ENCODE measurements around the gene WSCD2.

The WSCD2 gene

DNA sequence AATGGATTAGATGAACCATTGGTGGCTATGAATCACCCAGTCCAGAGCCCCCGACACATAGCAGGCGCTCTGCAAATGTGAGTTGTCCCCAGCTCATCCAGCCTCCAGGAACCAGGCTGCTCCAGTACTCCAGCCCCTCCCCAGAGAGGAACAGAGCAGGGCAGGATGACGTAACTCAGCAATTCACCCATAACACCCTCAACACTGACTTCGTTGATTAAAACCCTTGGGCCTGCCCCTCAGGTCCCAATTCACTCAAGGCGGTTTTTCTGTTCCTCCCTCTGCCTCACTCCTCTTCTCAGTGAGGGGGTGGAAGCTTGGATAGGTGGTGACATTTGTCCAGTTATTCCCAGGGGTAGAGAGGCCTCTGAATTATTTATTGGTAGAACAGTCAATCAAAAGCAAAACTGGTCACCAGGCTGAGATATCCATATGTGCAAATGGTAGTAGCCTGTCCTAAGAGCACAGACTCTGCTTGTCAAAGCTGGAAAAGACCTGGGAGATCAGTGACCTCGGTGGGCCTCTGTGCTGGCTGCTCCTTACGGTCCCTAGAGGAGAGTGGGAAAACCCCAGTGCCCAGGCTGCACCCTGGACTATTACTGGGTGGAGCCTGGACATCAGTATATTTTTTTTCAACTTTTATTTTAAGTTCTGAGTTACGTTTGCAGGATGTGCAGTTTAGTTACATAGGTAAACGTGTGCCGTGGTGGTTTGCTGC, 113.1 kb downstream of the WSCD2 start:
- in situ Hi-C loops (cut with MboI; ENCODE audit: low pct_unique_long_range_greater_than_20kb, low sequenced_read_pairs) = no loop called here
- DNase-seq = no peak

DNA sequence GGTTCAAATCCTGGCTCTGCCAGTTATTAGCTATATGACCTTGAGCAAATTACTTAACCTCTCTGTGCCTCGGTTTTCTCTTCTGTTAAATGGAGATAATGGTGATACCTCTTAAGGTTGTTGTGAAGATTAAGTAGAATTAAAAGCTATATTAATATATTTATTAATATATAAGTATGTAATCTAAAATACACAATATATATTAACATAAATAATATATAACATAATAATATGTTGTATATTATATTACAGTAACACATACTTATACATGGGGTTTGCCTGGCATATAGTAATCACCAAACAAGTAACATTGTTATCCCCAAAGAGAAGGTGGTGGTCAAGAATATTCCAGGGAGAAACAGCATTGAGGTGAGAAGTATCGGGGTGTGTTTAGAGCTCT, 118.0 kb downstream of the WSCD2 start:
- no peak for DNase-seq
- in situ Hi-C loops (cut with MboI; ENCODE audit: low pct_unique_long_range_greater_than_20kb, low sequenced_read_pairs) = no loop called here

DNA sequence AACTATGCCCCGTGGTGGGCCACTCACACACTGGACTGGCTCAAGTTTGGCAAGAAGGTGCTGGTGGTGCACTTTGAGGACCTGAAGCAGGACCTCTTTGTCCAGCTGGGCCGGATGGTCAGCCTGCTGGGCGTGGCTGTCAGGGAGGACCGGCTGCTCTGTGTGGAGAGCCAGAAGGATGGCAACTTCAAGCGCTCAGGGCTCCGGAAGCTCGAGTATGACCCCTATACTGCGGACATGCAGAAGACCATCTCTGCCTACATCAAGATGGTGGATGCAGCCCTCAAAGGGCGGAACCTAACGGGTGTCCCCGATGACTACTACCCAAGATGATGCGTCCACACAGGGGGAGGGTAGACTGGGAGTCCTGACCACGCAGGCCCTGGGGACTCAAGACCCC, 118.9 kb downstream of the WSCD2 start:
- no peak for DNase-seq
- in situ Hi-C loops (cut with MboI; ENCODE audit: low pct_unique_long_range_greater_than_20kb, low sequenced_read_pairs) = no loop called here

DNA sequence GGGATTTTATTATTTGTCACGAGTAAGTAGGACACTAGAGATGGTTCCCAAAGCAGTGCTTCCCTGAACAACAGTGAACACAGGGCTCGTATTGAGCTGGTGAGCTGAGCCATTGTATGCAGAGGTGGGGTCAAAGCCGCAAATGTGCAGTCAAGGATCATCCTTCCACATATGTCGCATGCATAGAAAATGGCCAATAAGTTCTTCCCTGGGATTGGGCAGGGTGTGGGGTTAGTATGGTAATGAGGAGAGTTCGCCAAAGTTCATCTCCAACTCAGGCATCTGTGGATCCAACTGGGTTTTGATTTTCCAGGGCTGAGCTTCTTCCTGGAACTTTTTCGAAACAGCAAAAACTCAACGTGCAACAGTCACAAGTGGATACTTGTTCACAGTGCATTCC, 123.4 kb downstream of the WSCD2 start:
- DNase-seq = no peak
- in situ Hi-C loops (cut with MboI; ENCODE audit: low pct_unique_long_range_greater_than_20kb, low sequenced_read_pairs) = no loop called here

DNA sequence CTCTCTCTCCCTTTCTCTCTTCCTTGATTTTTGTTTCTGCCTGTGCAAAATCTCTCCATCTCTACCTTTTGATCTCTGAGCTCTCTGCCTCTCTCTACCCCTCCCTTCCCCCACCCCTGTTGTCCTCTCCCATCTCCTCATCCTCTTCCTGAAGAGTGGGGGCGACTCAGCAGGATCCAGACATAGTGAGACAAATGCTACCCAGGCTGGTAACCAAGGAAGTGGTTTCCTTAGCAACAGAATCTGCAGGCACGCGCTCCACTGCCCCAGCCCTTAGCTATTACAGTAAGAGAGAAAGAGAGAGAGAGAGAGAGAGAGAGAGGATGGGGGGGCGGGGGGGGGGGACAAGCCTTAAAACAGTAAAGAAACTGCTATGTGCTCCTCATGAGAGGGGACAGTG, 124.5 kb downstream of the WSCD2 start:
- DNase-seq = no peak
- in situ Hi-C loops (cut with MboI; ENCODE audit: low pct_unique_long_range_greater_than_20kb, low sequenced_read_pairs) = no loop called here

DNA sequence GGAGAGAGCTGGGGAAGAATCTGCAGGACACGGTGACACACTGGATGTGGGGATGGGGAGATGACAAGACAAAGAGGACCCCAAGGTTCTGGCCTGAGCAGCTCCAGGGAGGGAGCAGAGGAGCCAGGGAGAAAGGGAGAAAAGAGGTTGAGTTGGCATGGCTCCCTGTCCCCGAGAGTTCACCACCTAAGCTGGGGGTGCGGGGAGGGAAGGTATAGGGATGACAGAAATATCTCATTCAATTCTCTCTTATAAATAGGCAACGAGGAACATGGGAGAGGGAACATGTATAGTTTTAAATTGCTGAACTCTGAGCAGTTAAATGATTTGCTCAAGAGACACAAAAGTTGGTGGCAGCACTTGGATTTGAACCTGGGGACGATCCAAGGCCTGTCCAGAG, 124.9 kb downstream of the WSCD2 start:
- no peak for DNase-seq
- in situ Hi-C loops (cut with MboI; ENCODE audit: low pct_unique_long_range_greater_than_20kb, low sequenced_read_pairs) = no loop called here

DNA sequence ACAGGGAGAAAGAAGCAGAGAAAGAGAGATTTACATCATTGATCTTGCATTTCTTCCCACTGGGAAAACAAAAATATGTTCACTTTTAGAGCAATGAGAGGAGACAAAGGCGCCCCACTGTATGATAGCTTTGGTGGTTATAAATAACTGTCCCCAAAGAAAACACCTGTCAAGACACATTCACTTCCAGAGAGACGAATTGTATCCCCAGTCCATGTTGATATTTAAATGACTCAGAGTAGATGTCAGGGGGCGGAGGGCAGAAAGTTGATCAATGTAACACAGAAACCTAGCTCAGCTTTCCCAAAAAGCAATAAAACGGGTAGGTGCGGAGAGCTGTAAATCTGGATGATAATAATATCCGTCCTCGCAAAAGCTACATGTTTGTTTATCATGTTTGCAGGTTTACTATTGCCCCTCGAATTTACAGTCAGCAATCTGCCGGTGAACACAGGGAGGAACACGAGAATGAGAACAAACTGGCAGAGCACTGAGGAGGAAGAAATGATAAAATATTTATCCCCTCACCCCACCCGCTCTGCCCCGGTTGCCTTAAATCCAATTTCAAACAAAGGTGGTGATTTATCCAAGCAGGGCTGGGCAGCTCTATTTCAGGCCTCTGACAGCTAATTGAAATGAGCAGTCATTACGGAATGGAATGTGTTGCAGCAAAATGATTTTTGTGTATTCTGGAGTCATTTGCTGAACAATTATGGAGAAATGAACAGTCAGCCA, 125.6 kb downstream of the WSCD2 start:
- DNase-seq = no peak
- in situ Hi-C loops (cut with MboI; ENCODE audit: low pct_unique_long_range_greater_than_20kb, low sequenced_read_pairs) = no loop called here

DNA sequence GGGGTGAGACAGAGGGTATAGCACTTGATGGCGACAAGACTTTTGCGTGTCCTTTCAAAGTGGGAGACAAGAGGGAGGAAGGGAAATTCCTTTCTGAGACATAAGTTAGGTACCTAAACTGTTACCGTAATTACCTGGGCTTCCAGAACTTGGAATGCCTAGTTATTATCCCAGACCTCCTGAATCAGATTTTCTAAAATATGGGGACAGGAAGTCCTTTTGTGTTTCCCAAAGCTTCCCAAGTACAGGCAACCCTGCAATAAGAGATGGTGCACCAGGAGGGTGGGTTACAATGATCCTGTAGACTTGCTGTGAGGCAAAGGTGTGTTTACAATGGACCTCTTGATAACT, 126.1 kb downstream of the WSCD2 start:
- no peak for DNase-seq
- in situ Hi-C loops (cut with MboI; ENCODE audit: low pct_unique_long_range_greater_than_20kb, low sequenced_read_pairs) = no loop called here

DNA sequence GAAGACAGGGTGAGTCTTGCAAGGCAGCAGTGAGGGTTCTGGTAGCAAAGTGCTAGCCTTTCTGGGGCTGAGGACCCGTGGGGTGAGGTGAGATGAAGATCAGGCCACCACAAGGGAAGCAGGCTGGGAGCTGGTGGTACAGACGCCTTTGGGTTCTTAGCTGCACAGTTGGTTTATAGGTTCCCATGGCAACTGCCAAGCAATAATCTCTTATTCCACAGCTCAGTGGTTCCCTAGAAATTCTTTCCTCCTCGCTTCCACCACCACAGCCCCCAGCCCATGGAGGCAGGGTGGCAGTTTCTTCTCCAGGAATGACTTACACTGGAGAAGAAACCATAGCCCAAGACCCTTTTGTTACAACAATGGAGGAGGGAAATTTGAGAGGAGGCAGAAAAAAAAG, 127.9 kb downstream of the WSCD2 start:
- in situ Hi-C loops (cut with MboI; ENCODE audit: low pct_unique_long_range_greater_than_20kb, low sequenced_read_pairs) = no loop called here

DNA sequence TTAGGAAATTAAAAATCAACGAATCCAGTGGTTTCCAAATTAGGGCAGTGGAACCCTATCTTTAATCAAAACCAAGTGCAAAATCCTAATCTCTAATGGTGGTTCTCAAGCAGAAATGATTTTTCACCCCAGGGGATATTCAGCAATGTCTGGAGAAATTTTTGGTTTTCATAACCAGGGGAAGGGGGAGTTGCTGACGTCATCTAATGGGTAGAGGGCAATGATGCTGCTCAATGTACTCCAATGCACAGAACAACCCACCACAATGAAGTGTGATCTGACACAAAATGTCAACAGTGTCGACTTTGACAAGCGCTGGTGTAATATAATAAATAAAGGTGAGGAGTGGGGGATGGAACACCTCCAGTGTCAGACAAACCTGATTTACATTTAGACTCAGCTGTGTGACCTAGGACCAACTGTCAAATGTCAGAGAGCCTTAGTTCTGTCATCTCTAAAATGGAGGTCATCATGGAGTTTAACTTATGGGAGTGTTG, 128.6 kb downstream of the WSCD2 start:
- in situ Hi-C loops (cut with MboI; ENCODE audit: low pct_unique_long_range_greater_than_20kb, low sequenced_read_pairs) = no loop called here
- DNase-seq = no peak

More for the DNA sequence above, 127.9 kb downstream of the WSCD2 start:
- DNase-seq = no peak

DNA sequence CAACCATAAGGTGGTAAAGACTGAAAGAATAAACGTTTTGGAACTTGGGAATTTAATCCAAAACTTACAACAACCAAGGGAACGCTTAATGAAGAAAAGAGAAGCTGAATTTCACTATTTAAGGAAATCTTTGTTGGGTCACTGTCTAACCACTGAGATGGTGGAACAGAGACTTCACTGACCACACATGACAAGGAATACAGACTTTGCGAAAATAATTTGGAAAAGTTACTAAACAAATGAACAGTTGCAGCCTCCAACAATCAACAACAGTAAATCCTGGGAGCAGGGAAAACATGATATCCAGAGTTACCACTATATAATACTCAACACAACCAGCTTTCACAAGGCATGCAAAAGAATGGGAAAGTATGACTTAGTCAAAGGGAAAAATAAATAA, 131.0 kb downstream of the WSCD2 start:
- no peak for DNase-seq
- in situ Hi-C loops (cut with MboI; ENCODE audit: low pct_unique_long_range_greater_than_20kb, low sequenced_read_pairs) = no loop called here

DNA sequence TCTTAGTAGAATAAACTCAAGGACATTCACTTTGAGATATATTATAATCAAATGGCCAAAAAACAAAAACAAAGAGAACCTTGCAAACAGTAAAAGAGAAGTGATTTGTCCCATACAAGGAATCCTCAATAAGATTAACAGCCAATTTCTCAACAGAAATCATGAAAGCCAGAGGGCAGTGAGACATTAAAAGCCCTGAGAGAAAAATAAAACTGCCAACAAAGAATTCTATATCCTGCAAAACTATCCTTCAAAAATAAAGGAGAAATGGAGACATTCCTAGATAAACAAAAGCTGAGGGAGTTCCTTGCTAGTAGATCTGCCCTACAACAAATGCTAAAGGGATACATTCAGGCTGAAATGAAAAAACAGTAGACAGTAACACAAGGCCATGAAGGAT, 131.9 kb downstream of the WSCD2 start:
- in situ Hi-C loops (cut with MboI; ENCODE audit: low pct_unique_long_range_greater_than_20kb, low sequenced_read_pairs) = no loop called here
- DNase-seq = no peak

DNA sequence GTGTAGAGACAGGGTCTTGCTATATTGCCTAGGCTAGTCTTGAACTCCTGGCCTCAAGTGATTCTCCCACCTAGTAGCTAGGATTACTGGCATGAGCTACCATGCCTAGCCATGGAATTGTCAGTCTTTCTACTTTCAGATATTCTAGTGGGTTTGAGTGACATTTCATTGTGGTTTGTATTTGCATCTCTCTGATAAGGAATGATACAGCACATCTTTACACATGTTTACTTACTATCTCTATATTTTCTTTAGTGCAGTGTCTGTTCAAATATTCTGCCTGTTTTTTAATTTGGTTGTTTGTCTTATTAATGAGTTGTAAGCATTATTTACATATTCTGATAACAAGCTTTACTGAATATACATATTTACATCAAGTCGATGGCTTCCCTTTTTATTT, 136.4 kb downstream of the WSCD2 start:
- in situ Hi-C loops (cut with MboI; ENCODE audit: low pct_unique_long_range_greater_than_20kb, low sequenced_read_pairs) = no loop called here
- no peak for DNase-seq

DNA sequence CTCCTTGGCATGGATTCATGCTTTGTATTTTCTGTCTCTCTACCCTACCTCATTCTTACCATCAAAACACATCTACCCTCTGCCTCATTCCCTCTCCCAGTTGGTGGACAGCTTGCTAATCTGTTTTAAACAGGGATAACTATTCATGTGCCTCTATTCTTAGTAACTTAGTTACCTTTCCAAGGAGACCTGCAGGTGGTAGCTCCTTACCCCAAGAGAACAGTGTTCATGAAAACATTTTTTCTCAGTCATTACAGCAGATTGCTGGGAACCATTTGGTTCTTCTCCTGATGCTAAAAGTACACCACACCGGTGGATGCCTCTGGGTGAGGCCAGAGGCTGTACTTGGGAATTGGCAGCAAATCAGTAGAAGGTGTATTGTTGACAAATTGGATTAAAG, 137.0 kb downstream of the WSCD2 start:
- in situ Hi-C loops (cut with MboI; ENCODE audit: low pct_unique_long_range_greater_than_20kb, low sequenced_read_pairs) = no loop called here
- DNase-seq = no peak

DNA sequence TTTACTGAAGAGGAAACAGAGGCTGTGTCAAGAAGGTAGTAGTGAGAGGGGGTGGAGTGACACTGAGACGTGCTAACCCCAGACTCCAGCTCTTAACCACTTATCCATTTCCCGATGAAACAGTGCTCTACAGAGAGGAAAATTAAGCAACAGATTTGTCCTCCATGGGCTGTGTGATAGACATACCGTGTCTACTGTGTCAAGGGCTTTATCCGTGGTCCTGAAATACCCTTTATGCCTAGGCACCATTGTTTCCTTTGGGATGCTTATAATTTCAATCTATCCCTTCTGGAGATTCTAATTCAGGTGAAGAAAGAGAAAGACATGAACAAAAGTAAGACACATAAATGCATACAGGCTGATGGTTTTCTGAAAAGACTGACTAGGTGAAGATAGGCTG, 138.4 kb downstream of the WSCD2 start:
- in situ Hi-C loops (cut with MboI; ENCODE audit: low pct_unique_long_range_greater_than_20kb, low sequenced_read_pairs) = no loop called here
- DNase-seq = no peak

DNA sequence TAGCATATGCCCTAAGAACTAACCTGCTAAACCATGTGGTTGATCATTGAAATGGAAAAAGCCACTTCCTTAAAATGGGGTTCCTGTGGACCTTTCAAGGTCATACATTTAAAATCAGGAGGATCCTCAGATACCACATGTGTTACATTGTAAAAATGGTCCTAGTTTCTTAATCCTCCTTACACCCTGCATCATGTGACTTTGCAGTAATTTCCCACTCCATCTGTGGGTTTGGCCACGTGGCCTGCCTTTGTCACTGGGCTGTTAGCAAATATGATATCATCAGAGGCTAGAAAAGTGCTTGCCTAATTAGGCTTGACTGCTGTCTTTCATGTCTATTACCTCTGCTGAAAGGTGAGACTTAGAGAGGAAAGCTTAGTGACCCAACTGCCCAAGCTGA, 139.3 kb downstream of the WSCD2 start:
- in situ Hi-C loops (cut with MboI; ENCODE audit: low pct_unique_long_range_greater_than_20kb, low sequenced_read_pairs) = no loop called here
- no peak for DNase-seq

DNA sequence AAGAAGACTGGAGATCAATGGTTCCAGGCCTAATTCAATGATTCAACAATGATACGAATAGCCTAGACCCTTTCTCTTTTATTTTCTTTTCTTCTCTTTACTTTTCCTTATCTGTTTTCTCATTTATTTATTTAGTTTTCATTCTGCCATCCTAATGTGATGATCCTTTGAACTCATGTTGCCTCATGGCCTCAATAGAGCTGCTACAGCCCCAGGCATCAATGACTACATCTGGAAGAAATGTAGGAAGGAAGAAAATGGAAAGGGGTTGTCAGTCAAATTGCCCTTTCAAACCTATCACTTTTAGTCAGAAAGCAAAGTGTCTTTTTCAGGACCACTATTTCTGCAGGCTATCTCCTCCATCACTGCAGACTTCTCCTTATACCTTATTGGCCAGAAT, 140.1 kb downstream of the WSCD2 start:
- in situ Hi-C loops (cut with MboI; ENCODE audit: low pct_unique_long_range_greater_than_20kb, low sequenced_read_pairs) = no loop called here
- DNase-seq = no peak

DNA sequence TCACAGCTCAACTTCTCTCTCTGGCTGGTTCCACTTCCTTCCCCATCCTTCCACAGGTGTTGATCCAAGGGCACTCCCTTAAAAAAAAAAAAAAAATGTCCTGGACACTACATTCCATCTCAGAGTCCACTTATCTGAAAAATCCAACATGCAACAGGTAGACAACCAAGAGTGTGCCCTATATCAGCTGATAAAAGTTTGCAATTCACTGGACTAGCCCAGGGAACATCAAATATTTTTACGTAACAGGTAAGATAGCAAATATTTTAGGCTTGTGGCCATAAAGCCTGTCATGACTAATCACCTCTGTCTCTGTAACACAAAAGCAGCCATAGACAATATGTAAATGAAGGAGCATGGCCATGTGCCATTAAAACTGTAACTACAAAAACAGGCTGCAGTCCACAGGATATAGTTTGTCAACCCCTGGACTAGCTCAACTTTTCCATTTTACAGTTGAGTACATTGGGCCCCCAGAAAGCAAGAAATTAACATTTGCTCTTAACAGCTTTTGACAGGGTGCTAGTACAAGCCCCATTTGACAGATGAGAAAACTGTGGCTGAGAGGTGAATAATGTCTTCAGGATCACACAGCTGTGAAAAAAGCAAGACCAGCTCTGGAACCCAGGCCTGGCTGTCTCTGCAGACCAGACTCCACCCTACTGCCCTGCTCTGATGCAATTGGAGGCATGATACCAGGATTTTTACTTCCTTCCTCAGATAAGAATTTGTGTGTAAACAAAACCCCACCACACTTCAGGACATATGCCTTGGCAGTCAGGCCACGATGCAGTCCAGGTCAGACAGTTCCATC, 141.2 kb downstream of the WSCD2 start:
- no peak for DNase-seq
- in situ Hi-C loops (cut with MboI; ENCODE audit: low pct_unique_long_range_greater_than_20kb, low sequenced_read_pairs) = no loop called here

DNA sequence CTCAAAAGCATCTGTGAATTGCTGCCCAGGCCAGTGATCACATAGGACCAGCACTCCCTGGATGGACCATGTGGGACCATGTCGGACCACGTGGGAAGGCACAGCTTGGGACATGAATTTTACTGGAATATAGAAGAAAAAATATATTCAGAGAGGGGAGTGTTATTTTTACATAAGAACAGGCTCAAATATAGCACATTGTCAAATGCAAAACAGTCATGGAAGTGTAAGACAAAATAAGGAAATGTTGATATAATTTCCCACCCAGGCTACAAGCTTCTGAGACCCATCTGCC, 141.7 kb downstream of the WSCD2 start:
- in situ Hi-C loops (cut with MboI; ENCODE audit: low pct_unique_long_range_greater_than_20kb, low sequenced_read_pairs) = no loop called here

More for the DNA sequence above, 141.7 kb downstream of the WSCD2 start:
- no peak for DNase-seq

All from KBM-7 (cell line).